Keratinocyte (primary cell): Measurements from ENCODE around the gene JAZF1.

ENCODE experiments used
- EZH2 ChIP-seq: IDR thresholded peaks from one replicate; pipeline ENCODE4 v1.6.1; 2012; ENCODE audit warnings: inconsistent platforms, mild to moderate bottlenecking, low read length, moderate library complexity
- TF ChIP-seq, protein P1 (sequence below), 3 experiments: IDR thresholded peaks in 1 of 3; conservative IDR thresholded peaks in 1 of 3; optimal IDR thresholded peaks in 1 of 3; 2 replicates in 2 of 3; 3 replicates in 1 of 3; pipeline versions ENCODE3 to v1.5.1; 2011; ENCODE audit warnings: low read length in 3 of 3, mild to moderate bottlenecking in 3 of 3, moderate library complexity in 2 of 3, control low read depth in 1 of 3, inconsistent platforms in 1 of 3; ENCODE audit not compliant: insufficient read depth in 2 of 3; ENCODE audit errors: extremely low read depth in 1 of 3

DNA sequence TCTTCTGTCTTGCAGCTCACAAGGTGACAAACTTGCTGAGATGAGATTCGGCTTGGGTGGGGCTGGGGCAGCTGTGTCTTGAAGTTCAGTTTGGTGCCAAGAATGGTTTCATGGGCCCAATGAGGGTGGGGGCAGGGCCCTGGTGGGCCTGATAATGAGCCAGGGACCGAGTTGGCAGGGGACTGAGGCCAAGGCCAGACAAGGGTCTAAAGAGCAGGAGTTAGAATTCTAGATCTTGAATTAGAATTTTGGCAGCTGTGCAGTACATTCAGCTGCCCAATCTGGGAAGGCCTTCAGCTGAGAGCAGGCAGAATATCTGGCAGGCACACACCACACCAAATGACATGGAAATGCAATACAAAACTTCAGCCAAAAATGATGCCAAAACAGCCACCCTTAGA lies 1.5 kb upstream of the JAZF1 start:
- TF ChIP-seq, protein P1, sequence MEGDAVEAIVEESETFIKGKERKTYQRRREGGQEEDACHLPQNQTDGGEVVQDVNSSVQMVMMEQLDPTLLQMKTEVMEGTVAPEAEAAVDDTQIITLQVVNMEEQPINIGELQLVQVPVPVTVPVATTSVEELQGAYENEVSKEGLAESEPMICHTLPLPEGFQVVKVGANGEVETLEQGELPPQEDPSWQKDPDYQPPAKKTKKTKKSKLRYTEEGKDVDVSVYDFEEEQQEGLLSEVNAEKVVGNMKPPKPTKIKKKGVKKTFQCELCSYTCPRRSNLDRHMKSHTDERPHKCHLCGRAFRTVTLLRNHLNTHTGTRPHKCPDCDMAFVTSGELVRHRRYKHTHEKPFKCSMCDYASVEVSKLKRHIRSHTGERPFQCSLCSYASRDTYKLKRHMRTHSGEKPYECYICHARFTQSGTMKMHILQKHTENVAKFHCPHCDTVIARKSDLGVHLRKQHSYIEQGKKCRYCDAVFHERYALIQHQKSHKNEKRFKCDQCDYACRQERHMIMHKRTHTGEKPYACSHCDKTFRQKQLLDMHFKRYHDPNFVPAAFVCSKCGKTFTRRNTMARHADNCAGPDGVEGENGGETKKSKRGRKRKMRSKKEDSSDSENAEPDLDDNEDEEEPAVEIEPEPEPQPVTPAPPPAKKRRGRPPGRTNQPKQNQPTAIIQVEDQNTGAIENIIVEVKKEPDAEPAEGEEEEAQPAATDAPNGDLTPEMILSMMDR (optimal IDR thresholded peaks at IDR 0.05 in 1 of 3, IDR thresholded peaks at IDR 0.05 in 1 of 3, conservative IDR thresholded peaks at IDR 0.05 in 1 of 3; ENCODE audit: extremely low read depth in 1 of 3, insufficient read depth in 2 of 3, low read length in 3 of 3), result no peak
- no peak for TF ChIP-seq EZH2
